ENCODE results near the gene PHF12. TPM values are rescaled to one million over a fixed set of nuclear protein-coding genes. Genes with fewer than 3 reads are reported as not detected.

PHF12 gene
- total and polyA plus RNA-seq, 2 of the 13 experiments (the other 11 are each of a cell fraction or from before 2014, with no cell fraction given): 9.8 to 17.1 TPM

DNA sequence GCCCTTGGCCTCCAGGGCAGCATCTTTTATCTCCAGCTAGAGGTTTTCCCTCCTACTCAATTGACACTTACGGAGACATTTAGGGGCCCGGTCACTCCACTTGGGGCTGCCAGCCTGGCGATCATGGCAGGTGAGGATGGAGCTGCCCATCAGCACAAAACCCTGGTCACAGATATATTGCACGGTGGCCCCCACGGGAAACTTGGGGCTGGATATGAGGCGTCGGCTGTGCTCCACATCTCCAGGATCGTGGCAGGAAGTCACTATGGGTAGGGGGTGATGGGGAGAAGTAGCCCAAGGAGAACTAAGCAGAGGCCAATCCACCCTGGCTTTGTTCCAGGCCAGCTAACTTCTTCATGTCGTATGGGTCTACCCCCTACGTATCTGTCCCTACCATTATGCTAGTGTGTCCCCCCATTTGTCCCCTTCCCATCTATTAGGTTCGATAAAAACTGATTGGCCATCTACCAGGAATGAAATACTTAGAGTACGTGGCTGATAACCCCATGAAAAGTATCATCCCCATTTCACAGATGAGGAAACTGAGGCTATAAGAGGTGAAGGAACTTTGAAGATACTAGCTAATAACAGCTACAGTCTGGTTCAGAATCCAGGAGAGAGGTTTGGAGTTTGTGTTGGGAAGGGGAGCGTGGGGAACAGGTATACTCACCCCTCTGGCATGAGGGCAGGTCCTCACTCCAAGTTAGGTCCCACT, 6.1 kb upstream of the PHF12 start:
- no peak for FAIRE-seq
- no peak for DNase-seq (ENCODE audit: low spot score)
- POLR2A ChIA-PET: no interaction called here
- no peak overlapping the region for H2AFZ ChIP-seq (ENCODE audit: low read length)
- H3K4me2 ChIP-seq (ENCODE audit: low read depth, low read length): no peak overlapping the region
- WGBS (ENCODE audit: low lambda C conversion rate): 70% methylated on average over 8 of the region's 13 CpGs
- TF ChIP-seq PHF8 (CRISPR knock-in tag; IDR thresholded peaks at IDR 0.05): no peak
- TF ChIP-seq ZBTB38 (CRISPR knock-in tag; IDR thresholded peaks at IDR 0.05): no peak
- peak; percentile 50 for TF ChIP-seq ZNF629 (CRISPR knock-in tag; conservative IDR thresholded peaks at IDR 0.05)
- H3K27ac ChIP-seq (ENCODE audit: extremely low read length, insufficient read depth, low read length): no peak overlapping the region
- H4K20me1 ChIP-seq (ENCODE audit: insufficient read depth, low read length): no peaks in the 10 kb centered on the region
- no peaks in the 10 kb centered on the region for H3K79me2 ChIP-seq (ENCODE audit: insufficient read depth, low read length)
- H3K27me3 ChIP-seq (ENCODE audit: control insufficient read depth in 1 of 2, insufficient read depth in 2 of 2, low read length in 2 of 2): peaks cover 0 to 16% of the 10 kb centered on the region in 2 experiments; a peak in 2 of 5 replicates
- CTCF ChIA-PET (ENCODE audit: low intra/inter-chr PET ratio, low total read pairs): no interaction called here
- no peak overlapping the region for H3K4me3 ChIP-seq (replicated peaks in 1 of 3; ENCODE audit: insufficient read depth in 1 of 3, low read depth in 2 of 3, low read length in 3 of 3)
- in situ Hi-C loops (cut with HindIII; ENCODE audit: extremely low pct_ligation_motif_present, low pct_unique_long_range_greater_than_20kb): no loop called here
- no TSS peak for BruUV-seq (replicated peaks)
- no peaks in the 10 kb centered on the region for H3K36me3 ChIP-seq (replicated peaks in 1 of 2; ENCODE audit: control insufficient read depth in 1 of 2, insufficient read depth in 2 of 2, low read length in 2 of 2)
- ATAC-seq: no peak
- H3K9ac ChIP-seq (ENCODE audit: insufficient read depth, low read depth, low read length): no peak overlapping the region
- intact Hi-C loops (cut with micrococcal nuclease; ENCODE audit: unreplicated experiment): no loop called here
- H3K4me1 ChIP-seq (ENCODE audit: insufficient read depth, low read length): peaks cover 11% of the 10 kb centered on the region
- no peaks in the 10 kb centered on the region for H3K9me3 ChIP-seq (ENCODE audit: low read length)

DNA sequence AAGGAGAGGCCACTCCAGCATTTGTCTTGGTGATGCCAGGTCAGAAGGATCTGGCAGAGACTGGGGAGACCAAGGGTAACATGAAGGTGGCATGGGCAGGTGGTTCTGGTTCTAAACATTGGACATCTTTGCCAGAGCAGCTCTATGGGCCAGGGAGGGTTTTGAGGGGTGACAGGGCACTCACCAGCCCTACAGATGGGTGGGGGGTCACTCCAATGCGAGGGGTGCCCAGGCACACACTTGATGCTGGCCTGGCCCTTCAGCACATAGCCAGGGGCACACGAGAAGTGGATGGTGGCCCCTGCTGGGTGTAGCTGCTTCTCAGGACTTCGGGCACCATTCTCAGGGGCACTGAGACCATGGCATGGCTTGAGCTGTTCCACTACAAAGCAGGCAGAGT, 5.5 kb upstream of the PHF12 start:
- Histone ChIP-seq H3K27me3 (ENCODE audit: control insufficient read depth in 1 of 2, insufficient read depth in 2 of 2, low read length in 2 of 2) (peaks cover 0 to 16% of the 10 kb centered on the region in 2 experiments; a peak in 2 of 5 replicates), H3K9me3 (ENCODE audit: low read length) (no peaks in the 10 kb centered on the region), H3K4me2 (ENCODE audit: low read depth, low read length) (no peak overlapping the region), H4K20me1 (ENCODE audit: insufficient read depth, low read length) (no peaks in the 10 kb centered on the region), H3K79me2 (ENCODE audit: insufficient read depth, low read length) (no peaks in the 10 kb centered on the region), H3K4me3 (replicated peaks in 1 of 3; ENCODE audit: insufficient read depth in 1 of 3, low read depth in 2 of 3, low read length in 3 of 3) (no peak overlapping the region), H3K4me1 (ENCODE audit: insufficient read depth, low read length) (peaks cover 11% of the 10 kb centered on the region), H3K36me3 (replicated peaks in 1 of 2; ENCODE audit: control insufficient read depth in 1 of 2, insufficient read depth in 2 of 2, low read length in 2 of 2) (no peaks in the 10 kb centered on the region), H3K9ac (ENCODE audit: insufficient read depth, low read depth, low read length) (no peak overlapping the region), H2AFZ (ENCODE audit: low read length) (no peak overlapping the region), H3K27ac (ENCODE audit: extremely low read length, insufficient read depth, low read length) (no peak overlapping the region)
- ChIA-PET CTCF (ENCODE audit: low intra/inter-chr PET ratio, low total read pairs) (no interaction called here), POLR2A (no interaction called here)
- no TSS peak for BruUV-seq (replicated peaks)
- DNase-seq (ENCODE audit: low spot score) (no peak), ATAC-seq (no peak), FAIRE-seq (no peak)
- intact Hi-C loops (cut with micrococcal nuclease; ENCODE audit: unreplicated experiment): no loop called here
- 44% methylated on average over 1 of the region's 3 CpGs for WGBS (ENCODE audit: low lambda C conversion rate)
- in situ Hi-C loops (cut with HindIII; ENCODE audit: extremely low pct_ligation_motif_present, low pct_unique_long_range_greater_than_20kb): no loop called here
- TF ChIP-seq, protein P1, sequence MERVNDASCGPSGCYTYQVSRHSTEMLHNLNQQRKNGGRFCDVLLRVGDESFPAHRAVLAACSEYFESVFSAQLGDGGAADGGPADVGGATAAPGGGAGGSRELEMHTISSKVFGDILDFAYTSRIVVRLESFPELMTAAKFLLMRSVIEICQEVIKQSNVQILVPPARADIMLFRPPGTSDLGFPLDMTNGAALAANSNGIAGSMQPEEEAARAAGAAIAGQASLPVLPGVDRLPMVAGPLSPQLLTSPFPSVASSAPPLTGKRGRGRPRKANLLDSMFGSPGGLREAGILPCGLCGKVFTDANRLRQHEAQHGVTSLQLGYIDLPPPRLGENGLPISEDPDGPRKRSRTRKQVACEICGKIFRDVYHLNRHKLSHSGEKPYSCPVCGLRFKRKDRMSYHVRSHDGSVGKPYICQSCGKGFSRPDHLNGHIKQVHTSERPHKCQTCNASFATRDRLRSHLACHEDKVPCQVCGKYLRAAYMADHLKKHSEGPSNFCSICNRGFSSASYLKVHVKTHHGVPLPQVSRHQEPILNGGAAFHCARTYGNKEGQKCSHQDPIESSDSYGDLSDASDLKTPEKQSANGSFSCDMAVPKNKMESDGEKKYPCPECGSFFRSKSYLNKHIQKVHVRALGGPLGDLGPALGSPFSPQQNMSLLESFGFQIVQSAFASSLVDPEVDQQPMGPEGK (CRISPR knock-in tag; IDR thresholded peaks at IDR 0.05): no peak
- TF ChIP-seq MTA3 (CRISPR knock-in tag; IDR thresholded peaks at IDR 0.05): no peak
- no peak for TF ChIP-seq ELF3 (CRISPR knock-in tag; IDR thresholded peaks at IDR 0.05)
- TF ChIP-seq DNMT1 (CRISPR knock-in tag; IDR thresholded peaks at IDR 0.05): no peak
- TF ChIP-seq ZFP62 (CRISPR knock-in tag; IDR thresholded peaks at IDR 0.05): no peak
- no peak for TF ChIP-seq ZNF652 (CRISPR knock-in tag; IDR thresholded peaks at IDR 0.05; ENCODE audit: borderline replicate concordance, low read depth)
- TF ChIP-seq, protein P2, sequence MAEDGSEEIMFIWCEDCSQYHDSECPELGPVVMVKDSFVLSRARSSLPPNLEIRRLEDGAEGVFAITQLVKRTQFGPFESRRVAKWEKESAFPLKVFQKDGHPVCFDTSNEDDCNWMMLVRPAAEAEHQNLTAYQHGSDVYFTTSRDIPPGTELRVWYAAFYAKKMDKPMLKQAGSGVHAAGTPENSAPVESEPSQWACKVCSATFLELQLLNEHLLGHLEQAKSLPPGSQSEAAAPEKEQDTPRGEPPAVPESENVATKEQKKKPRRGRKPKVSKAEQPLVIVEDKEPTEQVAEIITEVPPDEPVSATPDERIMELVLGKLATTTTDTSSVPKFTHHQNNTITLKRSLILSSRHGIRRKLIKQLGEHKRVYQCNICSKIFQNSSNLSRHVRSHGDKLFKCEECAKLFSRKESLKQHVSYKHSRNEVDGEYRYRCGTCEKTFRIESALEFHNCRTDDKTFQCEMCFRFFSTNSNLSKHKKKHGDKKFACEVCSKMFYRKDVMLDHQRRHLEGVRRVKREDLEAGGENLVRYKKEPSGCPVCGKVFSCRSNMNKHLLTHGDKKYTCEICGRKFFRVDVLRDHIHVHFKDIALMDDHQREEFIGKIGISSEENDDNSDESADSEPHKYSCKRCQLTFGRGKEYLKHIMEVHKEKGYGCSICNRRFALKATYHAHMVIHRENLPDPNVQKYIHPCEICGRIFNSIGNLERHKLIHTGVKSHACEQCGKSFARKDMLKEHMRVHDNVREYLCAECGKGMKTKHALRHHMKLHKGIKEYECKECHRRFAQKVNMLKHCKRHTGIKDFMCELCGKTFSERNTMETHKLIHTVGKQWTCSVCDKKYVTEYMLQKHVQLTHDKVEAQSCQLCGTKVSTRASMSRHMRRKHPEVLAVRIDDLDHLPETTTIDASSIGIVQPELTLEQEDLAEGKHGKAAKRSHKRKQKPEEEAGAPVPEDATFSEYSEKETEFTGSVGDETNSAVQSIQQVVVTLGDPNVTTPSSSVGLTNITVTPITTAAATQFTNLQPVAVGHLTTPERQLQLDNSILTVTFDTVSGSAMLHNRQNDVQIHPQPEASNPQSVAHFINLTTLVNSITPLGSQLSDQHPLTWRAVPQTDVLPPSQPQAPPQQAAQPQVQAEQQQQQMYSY (CRISPR knock-in tag; IDR thresholded peaks at IDR 0.05): no peak
